Glomerular visceral epithelial cell (primary cell): ENCODE results near the gene ZMYND19.
"Not testable (repeated sequence)": the region's sequence is repeated elsewhere in the genome, so short reads cannot be mapped to it uniquely, and the experiment has no call there.

Source experiments
- DNase-seq: peaks from one replicate; pipeline ENCODE4 v3.0.0-alpha.2; 2016; ENCODE audit errors: extremely low spot score

Gene ZMYND19

DNA sequence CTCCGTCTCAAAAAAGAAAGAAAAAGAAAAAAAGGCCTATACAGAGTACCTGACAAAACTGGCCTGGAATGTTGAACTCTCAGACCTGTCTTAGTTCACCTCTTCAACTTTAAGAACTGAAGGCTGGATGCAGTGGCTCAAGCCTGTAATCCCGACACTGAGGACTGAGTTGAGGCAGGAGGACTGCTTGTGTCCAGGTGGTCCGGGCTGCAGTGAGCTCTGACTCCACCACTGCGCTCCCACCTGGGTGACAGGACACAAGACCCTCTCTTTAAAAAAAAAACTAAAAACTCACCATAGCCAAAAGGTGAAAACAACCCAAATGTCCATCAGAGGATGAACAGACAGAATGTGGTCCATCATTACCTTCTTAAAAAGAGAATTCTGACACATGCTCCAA is 32.2 kb downstream of the ZMYND19 start:
- no peak for DNase-seq

- no peak for DNase-seq
These were observed 34.1 kb downstream of the ZMYND19 start for GRCh38 chr9:137556069-137556838.

DNA sequence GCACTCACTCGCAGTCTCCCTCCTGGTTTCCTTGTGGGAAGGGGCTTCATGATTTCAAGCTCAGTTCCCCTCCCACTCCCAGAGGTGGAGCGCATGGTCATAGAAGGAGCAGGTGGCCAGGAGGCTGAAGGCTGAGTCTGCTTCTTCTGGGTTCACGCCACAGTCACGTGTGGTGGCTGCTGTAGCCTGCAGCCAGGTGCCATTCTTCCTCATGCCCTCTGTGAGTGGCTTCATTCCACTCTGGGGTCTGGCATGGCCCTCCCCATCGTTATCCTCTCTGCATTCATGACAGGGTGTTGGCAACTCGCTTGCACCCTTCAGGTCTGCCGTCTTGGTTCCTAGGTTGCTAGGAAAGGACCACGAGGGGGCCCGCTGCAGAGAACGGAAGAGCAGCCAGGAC is 35.1 kb downstream of the ZMYND19 start:
- DNase-seq: no peak

GRCh38 chr9:137554349-137554748 is 36.0 kb downstream of the ZMYND19 start:
- DNase-seq: no peak

DNA sequence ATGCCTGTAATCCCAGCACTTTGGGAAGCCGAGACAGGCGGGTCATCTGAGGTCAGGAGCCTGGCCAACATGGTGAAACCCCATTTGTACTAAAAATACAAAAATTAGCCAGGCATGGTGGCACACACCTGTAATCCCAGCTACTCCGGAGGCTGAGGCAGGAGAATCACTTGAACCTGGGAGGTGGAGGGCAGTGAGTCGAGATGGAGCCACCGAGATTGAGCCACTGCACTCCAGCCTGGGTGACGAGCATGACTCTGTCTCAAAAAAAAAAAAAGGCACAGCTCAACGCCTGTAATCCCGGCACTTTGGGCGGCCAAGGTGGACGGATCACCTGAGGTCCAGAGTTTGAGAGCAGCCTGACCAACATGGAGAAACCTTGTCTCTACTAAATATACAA is 36.7 kb downstream of the ZMYND19 start:
- DNase-seq: not testable (repeated sequence)

DNA sequence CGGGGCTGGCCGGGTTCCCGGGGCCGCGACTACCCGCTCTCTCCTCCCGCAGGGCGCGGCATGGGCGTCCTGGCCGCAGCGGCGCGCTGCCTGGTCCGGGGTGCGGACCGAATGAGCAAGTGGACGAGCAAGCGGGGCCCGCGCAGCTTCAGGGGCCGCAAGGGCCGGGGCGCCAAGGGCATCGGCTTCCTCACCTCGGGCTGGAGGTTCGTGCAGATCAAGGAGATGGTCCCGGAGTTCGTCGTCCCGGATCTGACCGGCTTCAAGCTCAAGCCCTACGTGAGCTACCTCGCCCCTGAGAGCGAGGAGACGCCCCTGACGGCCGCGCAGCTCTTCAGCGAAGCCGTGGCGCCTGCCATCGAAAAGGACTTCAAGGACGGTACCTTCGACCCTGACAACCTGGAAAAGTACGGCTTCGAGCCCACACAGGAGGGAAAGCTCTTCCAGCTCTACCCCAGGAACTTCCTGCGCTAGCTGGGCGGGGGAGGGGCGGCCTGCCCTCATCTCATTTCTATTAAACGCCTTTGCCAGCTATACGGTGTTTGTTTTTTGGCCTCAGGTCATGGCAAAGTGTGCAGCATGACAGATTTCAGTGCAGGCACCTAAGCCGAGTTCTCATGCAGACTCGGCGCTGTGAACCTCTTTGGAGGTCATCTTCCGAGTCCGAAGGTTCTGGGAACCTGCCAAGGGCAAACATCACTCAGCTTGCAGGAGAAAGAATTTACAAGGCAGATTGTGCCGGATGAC is 38.1 kb downstream of the ZMYND19 start:
- DNase-seq: no peak

DNA sequence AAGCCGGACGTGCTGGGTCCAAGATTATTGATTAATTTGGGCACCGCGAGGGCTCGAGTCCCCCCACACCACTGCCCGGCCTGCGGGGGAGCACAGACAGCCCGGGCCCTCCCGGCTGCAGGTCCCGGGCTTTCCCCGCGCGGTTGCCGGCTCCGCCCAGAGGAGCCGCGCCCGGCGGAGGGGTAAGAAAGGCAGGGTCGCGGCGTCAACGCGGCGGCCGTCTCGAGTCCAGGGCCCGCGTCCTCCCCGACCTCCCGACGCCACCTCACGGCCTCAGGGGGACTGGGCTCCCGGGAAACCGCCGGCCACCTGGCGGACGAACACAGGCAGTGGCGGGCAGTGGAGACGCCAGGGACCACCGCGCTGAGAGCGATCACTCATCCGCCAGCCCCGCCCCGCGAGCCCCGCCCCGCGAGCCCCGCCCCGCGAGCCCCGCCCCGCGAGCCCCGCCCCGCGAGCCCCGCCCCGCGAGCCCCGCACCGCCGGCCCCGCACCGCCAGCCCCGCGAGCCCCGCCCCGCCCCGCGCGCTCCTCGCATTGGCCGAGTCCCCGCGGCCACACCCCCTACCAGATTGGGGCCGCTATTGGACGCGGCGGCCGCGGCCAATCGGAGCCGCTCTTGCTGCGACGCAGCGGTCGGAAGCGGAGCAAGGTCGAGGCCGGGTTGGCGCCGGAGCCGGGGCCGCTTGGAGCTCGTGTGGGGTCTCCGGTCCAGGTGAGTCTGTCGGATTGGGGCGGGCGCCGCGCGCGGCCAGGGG is 38.9 kb downstream of the ZMYND19 start, which contains the start of gene MRPL41:
MRPL41 (plus strand) TSS at position 616 of the 758 bp plus-strand sequence. CDS start 203 bp downstream, outside the sequence.
- DNase-seq: peak; percentile 95

DNA sequence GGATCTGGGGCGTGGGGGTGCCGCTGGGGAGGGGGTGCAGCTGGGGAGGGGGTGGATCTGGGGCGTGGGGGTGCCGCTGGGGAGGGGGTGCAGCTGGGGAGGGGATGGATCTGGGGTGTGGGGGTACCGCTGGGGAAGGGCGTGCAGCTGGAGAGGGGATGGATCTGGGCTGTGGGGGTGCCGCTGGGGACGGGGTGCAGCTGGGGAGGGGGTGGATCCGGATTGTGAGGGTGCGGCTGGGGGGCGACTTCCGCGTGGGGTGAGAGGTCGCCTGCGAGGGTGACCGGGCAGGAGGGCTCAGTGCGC is 39.4 kb downstream of the ZMYND19 start:
- DNase-seq: not testable (repeated sequence)

- peak; percentile 70 for DNase-seq
These were observed 40.1 kb downstream of the ZMYND19 start, which contains the start of gene PNPLA7 for GRCh38 chr9:137550231-137550621. PNPLA7 (minus strand) TSS chr9:137550402; CDS start chr9:137550197, 205 bp downstream.

DNA sequence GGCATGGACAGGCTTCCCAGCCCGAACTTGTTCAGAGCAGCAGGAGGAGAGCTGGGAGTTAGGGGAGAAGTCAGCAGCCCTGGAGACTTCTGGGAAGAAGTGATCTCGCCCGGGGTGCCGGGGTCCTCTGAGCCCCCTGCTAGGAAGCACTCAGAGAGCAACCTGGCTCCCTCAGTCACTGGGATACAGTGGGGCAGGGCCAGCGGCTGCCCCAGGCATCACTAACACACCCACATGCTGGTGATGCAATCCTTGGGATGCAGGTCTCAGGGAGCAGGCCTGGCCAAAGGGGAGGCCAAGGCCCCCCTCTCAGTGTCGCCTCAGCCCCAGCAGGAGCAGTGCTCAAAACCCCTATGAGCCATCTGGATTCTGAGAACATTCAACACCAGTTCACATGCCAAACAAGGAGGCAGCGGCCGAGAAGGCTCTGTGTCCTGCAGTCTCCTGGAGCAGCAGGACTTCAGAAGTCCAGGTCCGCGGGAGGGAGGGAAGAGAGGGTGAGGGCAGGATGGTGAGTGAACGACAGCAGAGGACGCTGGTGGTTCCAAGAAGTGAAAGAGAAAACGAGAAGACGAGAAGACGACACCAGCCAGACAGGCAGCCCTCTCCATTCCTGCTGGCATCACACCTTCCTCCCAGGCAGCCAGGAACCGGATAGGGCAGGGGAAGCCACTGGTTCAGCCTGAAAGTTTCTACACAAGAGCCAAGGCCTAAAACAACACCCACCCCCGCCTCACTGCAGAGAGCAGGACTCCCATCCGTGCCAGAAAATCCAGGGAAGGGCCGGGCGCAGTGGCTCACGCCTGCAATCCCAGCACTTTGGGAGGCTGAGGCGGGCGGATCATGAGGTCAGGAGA is 42.4 kb downstream of the ZMYND19 start:
- no peak for DNase-seq

- no peak for DNase-seq
These were observed 45.2 kb downstream of the ZMYND19 start for GRCh38 chr9:137545123-137545522.

- no peak for DNase-seq
These were observed 46.0 kb downstream of the ZMYND19 start for GRCh38 chr9:137544176-137544760.

DNA sequence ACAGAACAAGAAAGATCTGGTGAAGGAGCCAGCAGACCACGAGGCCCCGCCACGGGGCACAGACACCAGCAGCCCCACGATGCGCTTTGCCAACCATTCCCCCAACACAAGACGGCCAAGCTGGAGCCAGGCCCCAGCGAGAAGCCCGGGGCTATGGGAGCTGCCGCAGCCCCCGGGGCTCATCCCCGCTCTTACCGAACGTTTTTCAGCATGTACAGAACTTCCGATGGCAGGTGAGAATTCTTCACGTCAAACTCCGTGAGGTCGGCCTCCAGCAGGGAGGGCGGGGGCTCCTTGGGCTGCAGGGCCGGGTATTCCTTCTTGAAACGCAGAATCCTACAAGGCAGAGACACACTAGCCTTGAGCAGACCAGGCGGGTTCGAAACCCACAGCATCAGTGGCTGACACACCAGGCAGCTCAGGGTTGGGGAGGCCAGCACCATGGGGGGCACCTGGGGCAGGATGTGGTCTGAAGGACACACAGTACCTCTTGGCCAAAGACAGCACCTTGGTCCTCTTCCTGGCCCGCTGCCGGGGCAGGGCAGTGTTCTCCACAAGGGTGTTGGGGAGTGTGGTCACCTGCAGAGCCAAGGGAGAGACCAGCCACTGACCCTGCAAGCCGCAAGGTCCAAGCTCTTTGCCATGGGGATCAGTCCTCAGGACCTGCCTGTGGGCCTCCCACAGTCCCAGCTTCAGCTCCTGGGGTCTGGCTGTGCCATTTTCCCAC is 46.9 kb downstream of the ZMYND19 start:
- DNase-seq: no peak

DNA sequence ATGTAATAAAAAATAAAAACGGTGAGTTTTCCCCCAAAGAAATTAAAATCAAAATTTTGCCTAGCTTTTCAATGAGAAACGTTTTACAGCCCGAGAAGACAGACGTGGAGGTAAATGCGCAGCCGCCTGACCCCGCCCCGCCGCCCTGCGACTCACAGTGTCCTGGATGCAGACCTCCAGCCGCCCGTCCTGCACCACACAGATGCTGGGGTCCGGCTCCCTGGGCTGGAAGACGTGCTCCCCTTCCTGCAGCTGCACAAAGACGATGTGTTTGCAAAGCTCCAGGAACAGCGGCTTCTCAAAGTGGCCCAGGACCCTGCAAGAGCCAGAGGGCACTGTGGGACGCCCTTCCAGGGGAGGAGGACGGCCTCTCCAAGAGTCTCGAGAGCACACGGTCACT is 47.8 kb downstream of the ZMYND19 start:
- DNase-seq: no peak

- no peak for DNase-seq
These were observed 49.8 kb downstream of the ZMYND19 start for GRCh38 chr9:137540536-137540935.

GRCh38 chr9:137538058-137538457 is 52.3 kb downstream of the ZMYND19 start:
- no peak for DNase-seq

DNA sequence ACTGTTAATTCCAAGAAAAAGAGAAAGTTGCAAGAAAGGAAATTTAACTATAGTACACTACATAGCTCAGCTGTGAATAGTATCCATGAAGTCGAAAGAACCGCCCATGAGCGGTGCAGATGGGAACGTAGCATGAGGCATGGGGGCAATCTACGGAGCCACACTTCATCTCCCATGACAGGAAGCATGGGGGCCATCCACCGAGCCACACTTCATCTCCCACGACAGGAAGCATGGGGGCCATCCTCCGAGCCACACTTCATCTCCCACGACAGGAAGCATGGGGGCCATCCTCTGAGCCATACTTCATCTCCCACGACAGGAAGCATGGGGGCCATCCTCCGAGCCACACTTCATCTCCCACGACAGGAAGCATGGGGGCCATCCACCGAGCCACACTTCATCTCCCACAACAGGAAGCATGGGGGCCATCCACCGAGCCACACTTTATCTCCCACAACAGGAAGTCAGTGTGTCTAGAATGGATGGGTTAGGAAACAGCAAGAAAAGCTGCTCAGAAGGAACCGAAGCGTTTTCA is 53.6 kb downstream of the ZMYND19 start:
- not testable (repeated sequence) for DNase-seq

DNA sequence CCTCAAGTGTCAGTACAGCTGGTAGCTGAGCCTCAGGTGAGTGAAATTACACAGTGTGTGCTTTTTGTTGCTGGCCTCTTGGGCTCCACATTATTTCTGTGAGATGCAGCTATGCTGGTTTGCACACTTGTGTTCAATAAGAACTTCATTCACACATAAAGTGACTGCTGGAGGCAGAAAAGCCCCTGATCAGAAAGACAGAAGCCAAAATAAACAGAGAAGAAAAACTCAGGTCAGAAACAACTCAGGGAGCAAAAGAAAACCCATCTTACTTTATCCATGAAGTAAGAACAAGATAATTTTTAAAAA is 55.2 kb downstream of the ZMYND19 start:
- DNase-seq: no peak

- peak; percentile 54 for DNase-seq
These were observed 55.8 kb downstream of the ZMYND19 start for GRCh38 chr9:137534256-137535119.
